ENCODE data around the gene NREP. TPM values are rescaled to one million over a fixed set of nuclear protein-coding genes. Genes with fewer than 3 reads are reported as not detected.

The NREP gene
- polyA plus RNA-seq, 4 donors = 745 to 1,537 (median 920) TPM

GRCh38 chr5:111699324-111699723 lies 57.7 kb downstream of the NREP start:
- no peak for DNase-seq (ENCODE audit: low read depth in 4 of 4, low spot score in 3 of 4)

- no peak for DNase-seq (ENCODE audit: low read depth in 4 of 4, low spot score in 3 of 4)
Measured at GRCh38 chr5:111697881-111698757, 58.9 kb downstream of the NREP start.

GRCh38 chr5:111697215-111697614 lies 59.8 kb downstream of the NREP start:
- no peak for DNase-seq (ENCODE audit: low read depth in 4 of 4, low spot score in 3 of 4)

- no peak for DNase-seq (ENCODE audit: low read depth in 4 of 4, low spot score in 3 of 4)
Measured at GRCh38 chr5:111695991-111696390, 61.0 kb downstream of the NREP start.

DNA sequence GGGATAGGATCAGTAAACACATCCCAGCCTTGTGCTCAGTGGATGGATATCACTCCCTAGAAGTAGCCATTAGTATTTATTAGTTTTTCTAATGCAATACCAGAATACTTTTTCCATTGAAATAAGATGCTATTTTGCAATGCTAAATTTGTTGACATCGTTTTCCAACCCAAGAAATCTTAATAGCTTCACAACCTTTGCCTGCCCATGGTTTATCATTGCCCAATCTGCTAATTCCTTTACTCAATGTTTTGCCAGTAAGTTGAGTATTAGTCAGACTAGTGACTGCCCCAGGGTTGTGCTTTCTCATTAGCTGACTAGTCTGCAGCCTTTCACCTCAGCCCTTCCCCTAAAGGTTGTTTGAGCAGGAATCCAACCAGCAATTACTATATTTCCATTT lies 62.9 kb downstream of the NREP start:
- no peak for DNase-seq (ENCODE audit: low read depth in 4 of 4, low spot score in 3 of 4)

GRCh38 chr5:111691914-111692313 lies 65.1 kb downstream of the NREP start:
- DNase-seq (ENCODE audit: low read depth in 4 of 4, low spot score in 3 of 4) = no peak

- no peak for DNase-seq (ENCODE audit: low read depth in 4 of 4, low spot score in 3 of 4)
Measured at GRCh38 chr5:111691508-111691907, 65.5 kb downstream of the NREP start.

GRCh38 chr5:111689357-111689935 lies 67.5 kb downstream of the NREP start:
- DNase-seq (ENCODE audit: low read depth in 4 of 4, low spot score in 3 of 4) = no peak

- DNase-seq (ENCODE audit: low read depth in 4 of 4, low spot score in 3 of 4) = no peak
Measured at GRCh38 chr5:111685969-111686368, 71.0 kb downstream of the NREP start.

GRCh38 chr5:111682641-111683040 lies 74.4 kb downstream of the NREP start:
- no peak for DNase-seq (ENCODE audit: low read depth in 4 of 4, low spot score in 3 of 4)

DNA sequence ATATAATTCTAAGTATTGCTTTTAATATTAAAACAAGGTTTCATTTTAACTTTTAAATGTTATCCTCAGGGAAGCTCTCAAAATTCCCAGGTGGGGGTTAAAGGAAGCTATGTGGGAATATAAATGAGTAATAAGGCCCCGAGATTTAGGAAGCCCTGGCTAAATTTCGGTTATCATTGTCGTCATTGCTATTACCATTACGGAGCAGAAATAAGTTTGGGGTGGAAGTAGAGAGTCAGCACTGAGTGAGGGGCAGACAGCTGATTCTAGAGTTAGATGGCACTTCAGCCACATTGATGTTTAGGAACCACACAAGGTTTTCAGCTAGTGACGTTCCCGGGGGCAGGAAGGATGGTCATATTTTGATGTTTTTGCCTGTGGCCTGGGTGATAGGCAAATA lies 74.9 kb downstream of the NREP start:
- DNase-seq (ENCODE audit: low read depth in 4 of 4, low spot score in 3 of 4) = no peak

DNA sequence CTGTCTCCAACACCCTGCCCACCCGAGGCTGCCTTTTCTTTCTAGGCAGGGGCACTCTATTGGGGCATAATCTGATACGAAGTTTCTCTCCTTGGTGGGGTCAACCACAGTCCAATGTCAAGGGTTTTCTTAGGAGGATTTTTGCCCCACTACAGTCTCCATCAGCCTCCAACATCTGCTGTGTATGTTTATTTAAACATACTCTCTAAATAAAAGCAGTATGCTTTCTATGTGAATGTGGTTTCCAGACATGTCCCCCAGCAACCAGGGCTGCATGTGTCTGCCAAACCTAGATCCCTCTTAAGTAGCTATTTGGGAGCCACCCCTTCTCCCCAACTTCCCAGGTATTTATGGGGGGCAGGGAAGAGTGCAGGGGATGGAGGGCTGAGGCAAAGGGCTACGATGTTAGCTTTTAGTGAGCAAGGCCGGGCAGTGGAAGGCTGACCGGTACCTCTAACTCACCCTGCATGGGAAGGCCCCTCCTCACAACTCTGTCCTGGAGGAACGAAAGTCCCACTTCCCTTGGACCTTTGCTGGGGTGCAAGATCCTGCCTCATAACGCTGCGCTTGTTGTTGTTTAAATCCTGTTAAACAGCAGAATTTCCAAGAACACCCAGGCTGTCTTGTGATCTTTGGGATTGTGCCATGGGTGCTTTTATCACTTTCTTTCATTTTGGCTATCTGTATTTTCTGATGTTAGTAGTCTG lies 75.4 kb downstream of the NREP start:
- DNase-seq (ENCODE audit: low read depth in 4 of 4, low spot score in 3 of 4) = peak in 3 of 4 donors; percentile 7 to 26 (median 23)

DNA sequence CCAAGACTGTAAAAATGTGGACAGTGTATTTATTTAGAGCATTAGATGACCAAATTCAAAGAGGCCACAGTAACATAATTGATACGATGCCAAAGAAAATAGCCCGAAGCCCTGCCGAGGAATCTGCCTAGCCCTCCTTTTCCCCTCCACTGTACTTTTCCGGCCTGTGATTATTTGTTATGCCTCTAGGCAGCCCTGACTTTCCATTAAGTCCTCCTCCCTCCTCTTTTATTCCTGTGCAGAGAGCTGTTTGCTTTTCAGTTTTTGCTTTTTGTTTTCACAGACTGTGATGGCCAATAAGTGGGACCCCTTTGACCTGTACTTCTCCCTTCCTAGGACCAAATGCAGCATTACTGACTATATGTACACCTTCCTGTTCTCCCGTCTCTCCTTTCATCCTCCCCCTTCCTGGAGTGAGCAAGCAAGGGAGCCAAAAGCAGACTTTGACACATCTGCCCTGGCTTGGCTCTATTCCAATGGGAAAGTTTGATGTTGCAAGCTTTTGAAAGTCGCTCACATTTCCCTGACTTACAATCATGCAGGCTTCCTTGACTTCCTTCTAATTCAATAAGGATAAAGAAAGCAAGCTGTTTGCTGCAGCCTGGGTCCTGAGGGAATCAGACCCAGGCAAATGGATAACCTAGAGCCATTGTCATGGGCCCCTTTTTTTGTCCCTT lies 76.1 kb downstream of the NREP start:
- DNase-seq (ENCODE audit: low read depth in 4 of 4, low spot score in 3 of 4) = peak; percentile 75 to 79 (median 78)

- DNase-seq (ENCODE audit: low read depth in 4 of 4, low spot score in 3 of 4) = no peak
Measured at GRCh38 chr5:111679611-111680010, 77.4 kb downstream of the NREP start.

Other genes starting within 250 kb of the NREP start
- gene STARD4, start 244.7 kb downstream of the NREP start, polyA plus RNA-seq (ENCODE audit: insufficient read length in 4 of 4) = 10 to 100 TPM; 21.8 to 29.4 (median 25.7) TPM

Data from left renal pelvis (tissue), 4 donors.